G401 (cell line): ENCODE data around the gene KRT79. TPM values are rescaled to one million over a fixed set of nuclear protein-coding genes. Genes with fewer than 3 reads are reported as not detected.

Experiments used
- DNase-seq: peaks from one replicate; pipeline ENCODE4 v3.0.0-alpha.2; 2015; ENCODE audit warnings: low spot score
- in situ Hi-C: cut with HindIII; loops from 2 replicates; pipeline ENCODE4 v1.10.0; 2016; ENCODE audit warnings: low sequenced_read_pairs, mixed read lengths
- total RNA-seq: library from RNA; depleted of rRNA; stranded (reverse); fragments of >200 nt; shearing (Covaris generic); gene quantifications from 2 replicates; pipeline ENCODE4 v1.2.3, GENCODE V29; 2014

Gene KRT79
- total RNA-seq, 1 experiment from 2014 or later = not detected

GRCh38 chr12:52812749-52813148 is 21.4 kb downstream of the KRT79 start:
- in situ Hi-C loops = no loop called here
- no peak for DNase-seq

GRCh38 chr12:52812073-52812400 is 22.1 kb downstream of the KRT79 start:
- in situ Hi-C loops = no loop called here
- DNase-seq = no peak

- in situ Hi-C loops = no loop called here
- DNase-seq = no peak
These were observed 22.7 kb downstream of the KRT79 start for GRCh38 chr12:52811191-52812072.

- in situ Hi-C loops = no loop called here
These were observed 23.6 kb downstream of the KRT79 start for GRCh38 chr12:52810554-52810953.

GRCh38 chr12:52809166-52809565 is 24.9 kb downstream of the KRT79 start:
- no peak for DNase-seq
- in situ Hi-C loops = no loop called here

More at GRCh38 chr12:52810554-52810953, 23.6 kb downstream of the KRT79 start:
- DNase-seq = no peak

GRCh38 chr12:52808573-52809160 is 25.4 kb downstream of the KRT79 start:
- no peak for DNase-seq
- in situ Hi-C loops = no loop called here

GRCh38 chr12:52807544-52808470 is 26.3 kb downstream of the KRT79 start:
- no peak for DNase-seq
- in situ Hi-C loops = no loop called here

- DNase-seq = no peak
- in situ Hi-C loops = no loop called here
These were observed 27.1 kb downstream of the KRT79 start for GRCh38 chr12:52806821-52807543.

GRCh38 chr12:52806169-52806811 is 27.8 kb downstream of the KRT79 start:
- in situ Hi-C loops = no loop called here
- no peak for DNase-seq

GRCh38 chr12:52805739-52806138 is 28.4 kb downstream of the KRT79 start:
- in situ Hi-C loops = no loop called here
- DNase-seq = no peak

- DNase-seq = no peak
These were observed 29.1 kb downstream of the KRT79 start for GRCh38 chr12:52805000-52805399.

GRCh38 chr12:52802442-52802841 is 31.7 kb downstream of the KRT79 start:
- in situ Hi-C loops = no loop called here
- no peak for DNase-seq

More at GRCh38 chr12:52805000-52805399, 29.1 kb downstream of the KRT79 start:
- in situ Hi-C loops = no loop called here

- DNase-seq = no peak
- in situ Hi-C loops = no loop called here
These were observed 32.3 kb downstream of the KRT79 start for GRCh38 chr12:52801773-52802172.

- in situ Hi-C loops = no loop called here
- no peak for DNase-seq
These were observed 33.7 kb downstream of the KRT79 start for GRCh38 chr12:52800259-52800917.

- in situ Hi-C loops = no loop called here
- DNase-seq = no peak
These were observed 34.5 kb downstream of the KRT79 start for GRCh38 chr12:52799505-52800211.

GRCh38 chr12:52798671-52799504 is 35.2 kb downstream of the KRT79 start:
- no peak for DNase-seq
- in situ Hi-C loops = no loop called here
